Fibroblast of lung (primary cell): ENCODE measurements around the gene HASPIN. TPM values are rescaled to one million over a fixed set of nuclear protein-coding genes. Genes with fewer than 3 reads are reported as not detected.

Experiments
- DNase-seq, 2 donors: peaks; one replicate each; pipeline versions ENCODE4 v3.0.0 to v3.0.0-alpha.2; 2010; ENCODE audit warnings: low read depth in 2 of 2
- H2AFZ ChIP-seq: 2 replicates; pipeline ENCODE4 v1.5.1; 2012; ENCODE audit warnings: low read length, control low read depth, inconsistent platforms
- H3K27ac ChIP-seq: 2 replicates; pipeline ENCODE4 v1.5.1; 2011; ENCODE audit warnings: low read length, control low read depth; ENCODE audit not compliant: insufficient read depth
- H3K27me3 ChIP-seq: 2 replicates; pipeline ENCODE4 v1.5.1; 2011; ENCODE audit warnings: mild to moderate bottlenecking, low read length; ENCODE audit not compliant: control insufficient read depth, insufficient read depth
- H3K36me3 ChIP-seq: 2 replicates; pipeline ENCODE4 v1.5.1; 2011; ENCODE audit warnings: low read length; ENCODE audit not compliant: control insufficient read depth, insufficient read depth
- H3K4me1 ChIP-seq: 2 replicates; pipeline ENCODE4 v1.5.1; 2011; ENCODE audit warnings: low read length; ENCODE audit not compliant: control insufficient read depth, insufficient read depth; ENCODE audit errors: extremely low read depth
- H3K4me2 ChIP-seq: 2 replicates; pipeline ENCODE4 v1.5.1; 2011; ENCODE audit warnings: low read length, control low read depth; ENCODE audit not compliant: insufficient read depth; ENCODE audit errors: extremely low read depth
- H3K4me3 ChIP-seq, 4 experiments: fragments of 200-600 bp in 1 of 4; sonication (generic) in 1 of 4; replicated peaks in 1 of 4; 2 replicates each; pipeline ENCODE4 v1.5.1; 2011 to 2016; ENCODE audit warnings: low read length in 4 of 4, low read depth in 3 of 4, mild to moderate bottlenecking in 3 of 4, control low read depth in 2 of 4, inconsistent platforms in 1 of 4, mixed read lengths in 1 of 4; ENCODE audit not compliant: insufficient read depth in 1 of 4; ENCODE audit errors: control extremely low read depth in 1 of 4
- H3K79me2 ChIP-seq: 2 replicates; pipeline ENCODE4 v1.5.1; 2012; ENCODE audit warnings: mild to moderate bottlenecking, low read length, inconsistent platforms; ENCODE audit not compliant: control insufficient read depth, insufficient read depth
- H3K9ac ChIP-seq: 2 replicates; pipeline ENCODE4 v1.5.1; 2011; ENCODE audit warnings: mild to moderate bottlenecking, low read length, control low read depth; ENCODE audit not compliant: insufficient read depth
- H3K9me3 ChIP-seq: 2 replicates; pipeline ENCODE4 v1.5.1; 2012; ENCODE audit warnings: low read depth, low read length; ENCODE audit not compliant: control insufficient read depth, insufficient read depth
- H4K20me1 ChIP-seq: 2 replicates; pipeline ENCODE4 v1.5.1; 2011; ENCODE audit warnings: low read length; ENCODE audit not compliant: control insufficient read depth, insufficient read depth; ENCODE audit errors: extremely low read depth
- EZH2 ChIP-seq: IDR thresholded peaks from 2 replicates; pipeline ENCODE4 v1.5.1; 2012; ENCODE audit warnings: low read length, control low read depth, mild to moderate bottlenecking; ENCODE audit errors: missing control alignments
- polyA plus RNA-seq, 2 donors: library from polyadenylated mRNA; depleted of rRNA in 1 of 2; stranded (reverse) in 1 of 2; unstranded in 1 of 2; fragments of >200 nt; gene quantifications; 2 replicates each; pipeline ENCODE4 v1.2.1, GENCODE V29; 2011 to 2012; ENCODE audit warnings: missing spikeins in 1 of 2
- total RNA-seq: library from RNA; depleted of rRNA; stranded (reverse); fragments of >200 nt; gene quantifications from 2 replicates; pipeline ENCODE4 v1.2.1, GENCODE V29; 2014
- TF ChIP-seq, protein P1 (sequence below), 2 donors: IDR thresholded peaks in 1 of 2; conservative IDR thresholded peaks in 1 of 2; 1 replicate in 1 of 2; 2 replicates in 1 of 2; pipeline ENCODE4 v1.5.1; 2011 to 2012; ENCODE audit warnings: low read length in 2 of 2, control low read depth in 1 of 2, inconsistent platforms in 1 of 2, low read depth in 1 of 2, mild to moderate bottlenecking in 1 of 2

Gene HASPIN
- total and polyA plus RNA-seq, 2 donors (not counting 1 experiment from before 2014, with no cell fraction given): 1.5 to 2.0 TPM

GRCh38 chr17:3678821-3679530, 44.7 kb upstream of the HASPIN start:
- no peaks in the 10 kb centered on the region for H3K36me3 ChIP-seq
- no peaks in the 10 kb centered on the region for H3K9me3 ChIP-seq
- no peaks in the 10 kb centered on the region for H3K4me1 ChIP-seq
- H3K4me3 ChIP-seq: no peak overlapping the region
- no peak for DNase-seq
- H3K79me2 ChIP-seq: no peaks in the 10 kb centered on the region
- H2AFZ ChIP-seq: no peak overlapping the region
- H4K20me1 ChIP-seq: no peaks in the 10 kb centered on the region
- H3K27me3 ChIP-seq: no peaks in the 10 kb centered on the region
- H3K27ac ChIP-seq: no peak overlapping the region
- peak overlapping the region; percentile 35 for H3K4me2 ChIP-seq
- TF ChIP-seq EZH2: no peak
- TF ChIP-seq, protein P1, sequence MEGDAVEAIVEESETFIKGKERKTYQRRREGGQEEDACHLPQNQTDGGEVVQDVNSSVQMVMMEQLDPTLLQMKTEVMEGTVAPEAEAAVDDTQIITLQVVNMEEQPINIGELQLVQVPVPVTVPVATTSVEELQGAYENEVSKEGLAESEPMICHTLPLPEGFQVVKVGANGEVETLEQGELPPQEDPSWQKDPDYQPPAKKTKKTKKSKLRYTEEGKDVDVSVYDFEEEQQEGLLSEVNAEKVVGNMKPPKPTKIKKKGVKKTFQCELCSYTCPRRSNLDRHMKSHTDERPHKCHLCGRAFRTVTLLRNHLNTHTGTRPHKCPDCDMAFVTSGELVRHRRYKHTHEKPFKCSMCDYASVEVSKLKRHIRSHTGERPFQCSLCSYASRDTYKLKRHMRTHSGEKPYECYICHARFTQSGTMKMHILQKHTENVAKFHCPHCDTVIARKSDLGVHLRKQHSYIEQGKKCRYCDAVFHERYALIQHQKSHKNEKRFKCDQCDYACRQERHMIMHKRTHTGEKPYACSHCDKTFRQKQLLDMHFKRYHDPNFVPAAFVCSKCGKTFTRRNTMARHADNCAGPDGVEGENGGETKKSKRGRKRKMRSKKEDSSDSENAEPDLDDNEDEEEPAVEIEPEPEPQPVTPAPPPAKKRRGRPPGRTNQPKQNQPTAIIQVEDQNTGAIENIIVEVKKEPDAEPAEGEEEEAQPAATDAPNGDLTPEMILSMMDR (conservative IDR thresholded peaks at IDR 0.05 in 1 of 2, IDR thresholded peaks at IDR 0.05 in 1 of 2; ENCODE audit: low read depth in 1 of 2, low read length in 2 of 2): no peak
- no peak overlapping the region for H3K9ac ChIP-seq

DNA sequence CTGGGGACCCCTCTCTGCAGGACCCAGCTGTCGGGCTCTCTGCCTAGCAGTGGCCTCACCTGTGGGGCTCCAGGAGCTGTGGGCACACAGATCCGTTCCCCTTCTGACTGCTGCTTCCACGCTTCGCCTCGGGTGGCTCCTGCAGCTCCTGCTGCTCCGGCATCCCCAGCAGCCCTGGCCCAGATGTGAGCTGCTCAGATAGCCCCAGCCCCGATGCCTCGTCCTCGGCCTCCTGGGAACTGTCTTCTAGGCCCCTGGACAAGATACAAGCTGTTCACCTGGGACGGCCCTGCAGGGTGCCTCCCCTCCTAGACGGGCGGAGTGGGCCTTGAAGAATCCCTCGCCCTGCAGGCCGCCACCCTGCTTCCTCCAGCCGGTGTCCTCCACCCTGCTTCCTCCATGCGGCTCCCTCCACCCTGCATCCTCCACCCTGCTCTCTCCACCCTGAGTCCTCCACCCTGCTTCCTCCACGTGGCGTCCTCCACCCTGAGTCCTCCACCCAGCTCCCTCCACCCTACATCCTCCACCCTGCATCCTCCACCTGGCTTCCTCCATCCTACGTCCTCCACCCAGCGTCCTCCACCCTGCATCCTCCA, 44.1 kb upstream of the HASPIN start:
- TF ChIP-seq EZH2: no peak
- TF ChIP-seq, protein P1 (conservative IDR thresholded peaks at IDR 0.05 in 1 of 2, IDR thresholded peaks at IDR 0.05 in 1 of 2; ENCODE audit: low read depth in 1 of 2, low read length in 2 of 2): no peak
- DNase-seq: no peak
- no peaks in the 10 kb centered on the region for H3K79me2 ChIP-seq
- H3K36me3 ChIP-seq: no peaks in the 10 kb centered on the region
- H4K20me1 ChIP-seq: no peaks in the 10 kb centered on the region
- H3K27ac ChIP-seq: no peak overlapping the region
- H2AFZ ChIP-seq: no peak overlapping the region
- H3K4me2 ChIP-seq: no peak overlapping the region
- no peak overlapping the region for H3K9ac ChIP-seq
- H3K9me3 ChIP-seq: no peaks in the 10 kb centered on the region
- H3K4me3 ChIP-seq: no peak overlapping the region
- no peaks in the 10 kb centered on the region for H3K27me3 ChIP-seq
- no peaks in the 10 kb centered on the region for H3K4me1 ChIP-seq

- DNase-seq: no peak
- Histone ChIP-seq H3K4me2 (no peak overlapping the region), H4K20me1 (no peaks in the 10 kb centered on the region), H3K9me3 (no peaks in the 10 kb centered on the region), H2AFZ (no peak overlapping the region), H3K9ac (no peak overlapping the region), H3K36me3 (no peaks in the 10 kb centered on the region), H3K27me3 (no peaks in the 10 kb centered on the region), H3K27ac (no peak overlapping the region), H3K4me3 (no peak overlapping the region), H3K4me1 (no peaks in the 10 kb centered on the region), H3K79me2 (no peaks in the 10 kb centered on the region)
- TF ChIP-seq, protein P1 (conservative IDR thresholded peaks at IDR 0.05 in 1 of 2, IDR thresholded peaks at IDR 0.05 in 1 of 2; ENCODE audit: low read depth in 1 of 2, low read length in 2 of 2): no peak
- no peak for TF ChIP-seq EZH2
These were observed 42.6 kb upstream of the HASPIN start for GRCh38 chr17:3681057-3681456.
